Ectodermal cell (in vitro differentiated cells): ENCODE results near the gene TUBB4B.

Experiments used
- H3K27ac ChIP-seq: 2 replicates; pipeline ENCODE4 v1.7.0; 2013; ENCODE audit warnings: mild to moderate bottlenecking, low read depth, low read length; ENCODE audit not compliant: insufficient read depth, poor library complexity, severe bottlenecking
- H3K27me3 ChIP-seq: 2 replicates; pipeline ENCODE4 v1.7.0; 2013; ENCODE audit warnings: mild to moderate bottlenecking, low read length; ENCODE audit not compliant: insufficient read depth, control insufficient read depth, poor library complexity, severe bottlenecking
- H3K36me3 ChIP-seq: one replicate; pipeline ENCODE4 v1.7.0; 2013; ENCODE audit warnings: low read length; ENCODE audit not compliant: control insufficient read depth, insufficient read depth
- H3K4me1 ChIP-seq: one replicate; pipeline ENCODE4 v1.7.0; 2013; ENCODE audit warnings: low read length; ENCODE audit not compliant: control insufficient read depth, insufficient read depth
- H3K4me3 ChIP-seq: 2 replicates; pipeline ENCODE4 v1.7.0; 2013; ENCODE audit warnings: low read depth, low read length, control low read depth; ENCODE audit not compliant: insufficient read depth
- H3K9me3 ChIP-seq: 2 replicates; pipeline ENCODE4 v1.7.0; 2013; ENCODE audit warnings: mild to moderate bottlenecking, low read length, moderate library complexity; ENCODE audit not compliant: control insufficient read depth
- WGBS, 2 experiments: methylation state at CpG; one replicate each; pipeline ENCODE4 v1.1.7; 2013; ENCODE audit warnings: missing lambda C conversion rate in 2 of 2; 5-methylcytosine and 5-hydroxymethylcytosine counted together

The TUBB4B gene

DNA sequence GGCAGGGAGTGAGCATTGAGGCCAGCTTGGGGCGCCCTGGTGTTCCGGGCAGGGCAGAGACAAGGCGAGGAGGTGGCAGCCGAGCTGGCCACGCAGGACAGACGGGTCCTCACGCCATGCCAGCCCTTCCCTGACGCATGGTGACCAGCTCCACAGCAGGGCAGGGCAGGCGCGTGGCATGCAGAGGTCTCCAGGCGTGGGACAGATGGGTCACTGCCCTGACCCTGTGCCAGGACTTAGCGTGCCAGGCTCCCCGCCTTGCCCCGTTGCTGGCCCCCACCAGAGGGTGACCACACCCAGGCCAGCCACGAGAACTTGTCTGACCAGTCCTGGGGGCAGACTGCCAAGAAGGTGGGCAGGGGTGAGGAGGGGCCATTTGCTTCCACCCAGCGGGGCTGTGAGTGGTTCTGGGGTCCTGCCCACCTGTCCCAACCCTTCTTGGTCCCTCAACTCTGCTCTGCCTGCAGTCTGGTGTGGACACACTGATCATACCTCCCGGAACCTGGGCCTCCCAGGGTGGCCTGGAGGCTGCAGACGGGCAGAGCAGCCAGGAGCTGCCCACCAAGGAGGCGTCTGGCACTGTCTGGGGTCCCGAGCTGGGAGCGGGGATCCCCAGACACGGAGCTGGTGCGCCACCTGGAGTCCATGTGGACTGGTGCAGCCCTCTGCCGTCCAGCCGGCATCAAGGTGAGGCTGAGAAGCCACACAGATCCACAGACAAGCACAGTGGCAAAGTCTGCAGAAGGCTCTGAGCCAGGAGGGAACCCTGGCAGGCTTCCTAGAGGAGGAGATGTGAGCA lies 13.8 kb upstream of the TUBB4B start, which contains the start of gene RNF224:
RNF224 (plus strand) TSS at position 449 of the 799 bp plus-strand sequence. CDS start 834 bp downstream, outside the sequence.
- Histone ChIP-seq H3K4me1 (no peaks in the 10 kb centered on the region), H3K9me3 (no peaks in the 10 kb centered on the region), H3K27me3 (peaks cover 10% of the 10 kb centered on the region), H3K27ac (no peak within 1 kb of the TSS), H3K36me3 (no peaks in the 10 kb centered on the region), H3K4me3 (no peak within 1 kb of the TSS)
- 57 to 58% methylated on average over 25 of the region's 25 CpGs for WGBS, 2 experiments

DNA sequence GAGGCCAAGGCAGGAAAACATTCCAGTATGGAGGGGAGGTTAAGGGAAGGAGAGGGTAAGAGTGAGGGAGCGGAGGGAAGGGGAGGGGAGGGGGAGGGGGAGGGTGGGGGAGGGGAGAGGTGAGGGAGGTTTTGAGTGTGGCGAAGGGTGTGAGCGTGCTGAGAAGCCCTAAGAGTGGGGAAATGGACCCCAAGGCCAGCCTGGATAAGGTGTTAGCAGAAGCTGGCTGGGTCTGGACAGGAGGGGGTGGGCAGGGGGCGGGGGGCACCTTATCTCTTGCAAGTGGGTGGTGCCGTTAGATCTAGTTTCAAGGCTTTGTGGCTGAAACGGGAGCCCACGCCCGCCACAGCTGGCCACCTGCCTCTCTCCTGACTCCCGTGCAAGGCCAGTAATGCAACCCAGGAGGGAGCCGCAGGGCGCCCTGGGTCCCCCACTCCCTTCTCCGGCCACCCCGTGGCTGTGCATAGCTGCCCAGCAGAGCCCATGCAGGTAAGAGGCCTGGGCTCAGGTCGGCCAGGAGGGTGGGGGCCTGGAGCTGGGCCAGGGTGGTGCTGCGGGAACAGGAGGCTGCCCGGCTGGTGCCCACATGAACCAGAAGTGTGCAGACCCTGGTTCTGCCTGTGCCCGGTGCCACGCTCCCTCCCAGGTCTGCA lies 13.1 kb upstream of the TUBB4B start:
- no peaks in the 10 kb centered on the region for H3K4me1 ChIP-seq
- H3K4me3 ChIP-seq, result no peak overlapping the region
- WGBS, 2 experiments, result 70% methylated on average over 17 of the region's 18 CpGs
- peaks cover 3% of the 10 kb centered on the region for H3K27me3 ChIP-seq
- H3K27ac ChIP-seq, result no peak overlapping the region
- H3K9me3 ChIP-seq, result no peaks in the 10 kb centered on the region
- no peaks in the 10 kb centered on the region for H3K36me3 ChIP-seq

DNA sequence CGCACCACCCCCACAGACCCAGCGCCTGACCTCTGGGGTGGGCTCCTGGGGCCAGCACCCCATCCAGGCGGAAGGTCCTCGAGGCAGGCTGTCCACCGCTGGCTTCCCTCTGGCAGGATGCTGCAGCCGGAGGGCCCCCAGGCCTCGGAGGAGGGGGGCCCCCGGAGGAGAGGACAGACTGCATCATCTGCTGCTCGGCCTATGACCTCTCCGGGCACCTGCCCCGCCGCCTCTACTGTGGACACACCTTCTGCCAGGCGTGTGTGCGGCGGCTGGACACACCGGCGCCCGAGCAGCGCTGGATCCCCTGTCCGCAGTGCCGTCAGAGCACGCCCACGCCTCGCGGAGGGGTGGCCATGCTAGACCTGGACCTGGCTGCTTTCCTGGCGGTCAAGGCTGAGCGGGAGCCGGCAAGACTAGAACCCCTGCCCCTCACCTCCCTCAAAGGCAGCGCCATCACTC lies 12.6 kb upstream of the TUBB4B start:
- WGBS, 2 experiments, result 91 to 94% methylated on average over 29 of the region's 29 CpGs
- Histone ChIP-seq H3K27me3 (no peaks in the 10 kb centered on the region), H3K4me3 (no peak overlapping the region), H3K36me3 (no peaks in the 10 kb centered on the region), H3K9me3 (no peaks in the 10 kb centered on the region), H3K27ac (no peak overlapping the region), H3K4me1 (no peaks in the 10 kb centered on the region)

DNA sequence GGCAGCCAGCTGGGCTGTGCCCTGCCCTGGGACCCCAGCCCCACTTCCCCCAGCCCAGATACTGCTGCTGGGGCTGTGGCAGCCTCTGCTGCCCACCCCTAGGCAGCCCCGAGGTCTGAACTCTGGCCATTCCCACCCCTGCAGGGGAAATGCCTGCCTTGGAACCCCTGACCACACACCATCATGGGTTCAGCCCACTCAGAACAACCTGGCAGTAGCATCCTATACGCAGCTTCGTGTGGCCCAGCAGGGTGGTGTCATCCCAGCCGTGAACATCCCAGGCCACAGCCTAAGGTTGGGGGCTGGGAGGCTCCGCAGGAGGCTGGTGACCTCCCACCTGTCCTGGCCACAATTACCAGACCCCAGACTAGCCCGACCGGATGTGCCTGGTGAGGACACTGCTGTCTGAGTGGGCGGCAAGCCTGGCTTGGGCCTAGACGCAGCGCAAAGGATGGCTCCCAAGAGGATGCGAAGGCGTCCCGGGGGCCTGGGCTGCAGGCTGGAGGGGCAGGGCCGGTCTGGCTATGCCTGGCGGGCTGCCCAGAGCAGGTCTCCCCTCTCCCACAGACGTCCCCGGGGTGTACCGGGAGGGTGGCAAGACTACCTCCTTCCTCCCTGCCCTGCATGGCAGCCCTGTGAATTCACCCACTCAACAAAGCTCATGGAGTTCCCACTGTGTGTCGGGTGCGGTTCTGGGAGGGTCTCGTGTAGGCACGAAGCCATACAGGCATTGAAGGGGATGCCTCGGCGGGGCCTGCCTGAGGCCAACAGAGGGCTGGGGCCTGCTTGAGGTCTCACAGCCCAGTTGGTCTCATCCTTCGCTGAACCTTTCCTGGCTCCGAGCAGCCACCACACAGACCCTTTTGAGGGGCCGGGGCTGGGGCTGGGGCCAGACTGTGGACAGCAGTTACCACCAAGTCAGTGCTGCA lies 11.9 kb upstream of the TUBB4B start:
- Histone ChIP-seq H3K9me3 (no peaks in the 10 kb centered on the region), H3K36me3 (no peaks in the 10 kb centered on the region), H3K4me3 (no peak overlapping the region), H3K4me1 (no peaks in the 10 kb centered on the region), H3K27me3 (no peaks in the 10 kb centered on the region), H3K27ac (no peak overlapping the region)
- 90% methylated on average over 27 of the region's 27 CpGs for WGBS, 2 experiments

DNA sequence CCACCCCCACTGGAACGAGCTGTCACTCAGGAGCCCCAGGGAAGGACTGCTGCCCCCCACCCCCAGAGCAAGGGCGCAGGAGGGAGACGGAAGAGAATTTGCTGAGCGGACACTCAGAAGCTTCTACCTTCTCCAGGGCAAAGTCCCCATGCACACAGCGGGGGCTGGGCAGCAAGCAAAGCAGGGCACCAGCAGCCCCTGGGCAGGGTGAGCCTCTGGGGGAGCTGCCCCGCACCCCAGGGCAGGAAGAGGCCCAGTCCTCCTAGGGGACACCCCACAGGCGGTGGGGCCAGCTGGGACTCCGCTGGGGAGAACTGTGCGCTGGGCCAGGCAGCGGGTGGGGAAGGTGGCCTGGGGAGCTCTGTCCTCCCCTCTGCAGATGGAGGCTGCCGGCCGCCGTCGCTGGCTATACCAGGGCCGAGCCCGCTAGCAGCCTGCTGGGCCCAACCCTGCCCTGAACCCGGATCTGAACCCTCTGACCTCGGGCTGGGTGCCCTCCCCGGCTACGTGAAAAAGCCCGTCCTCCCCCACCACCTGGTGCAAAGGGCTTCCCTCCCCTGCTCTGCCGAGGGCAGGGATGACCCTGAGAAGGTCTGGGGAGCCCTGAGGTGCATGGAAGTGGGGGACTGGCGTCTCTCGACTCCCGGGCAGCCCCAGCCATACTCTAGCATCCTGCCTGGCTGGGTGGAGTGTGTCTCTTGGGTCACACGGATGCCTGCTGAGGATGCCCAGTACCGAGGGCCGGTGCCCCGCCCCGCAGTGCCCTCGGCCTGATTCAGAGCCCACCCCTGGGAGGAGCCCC lies 11.0 kb upstream of the TUBB4B start:
- WGBS, 2 experiments, result 84 to 85% methylated on average over 31 of the region's 31 CpGs
- no peaks in the 10 kb centered on the region for H3K9me3 ChIP-seq
- H3K4me1 ChIP-seq, result no peaks in the 10 kb centered on the region

DNA sequence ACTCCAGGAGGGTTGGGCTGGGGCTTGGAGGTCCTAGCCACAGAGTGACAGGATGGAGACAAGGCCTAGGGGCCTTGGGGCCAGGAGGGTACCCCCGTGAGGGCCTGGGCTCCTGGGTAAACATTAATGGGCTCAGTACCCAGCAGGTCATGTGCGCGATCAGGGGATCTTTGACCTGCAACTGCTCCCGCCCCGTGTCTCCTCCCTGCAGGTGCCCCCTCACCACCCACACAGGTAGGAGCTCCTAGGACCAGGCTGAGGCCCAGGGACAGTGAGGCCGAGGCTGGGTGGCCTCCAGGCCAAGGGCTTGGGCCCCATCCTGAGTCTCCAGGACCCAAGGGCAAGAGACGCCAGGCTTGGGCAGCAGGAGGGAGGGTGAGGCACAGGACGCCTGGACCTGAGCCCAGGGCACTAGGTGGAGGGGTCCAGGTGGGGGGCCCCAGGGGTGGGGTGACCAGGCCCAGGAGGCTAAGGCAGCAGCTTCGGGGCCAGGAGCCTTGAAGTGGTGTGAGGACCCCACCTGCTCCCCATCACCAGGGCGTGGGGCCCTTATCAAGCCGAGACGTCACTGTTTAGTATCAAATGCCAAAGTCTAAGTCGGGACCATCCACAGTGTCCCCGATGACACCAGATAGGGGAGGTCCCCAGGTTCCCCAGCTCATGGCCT lies 10.2 kb upstream of the TUBB4B start, which contains the start of gene SLC34A3:
SLC34A3 (plus strand) TSS at position 197 of the 667 bp plus-strand sequence. CDS start 802 bp downstream, outside the sequence.
- Histone ChIP-seq H3K36me3 (no peaks in the 10 kb centered on the region), H3K27ac (no peak within 1 kb of the TSS), H3K27me3 (no peaks in the 10 kb centered on the region), H3K4me1 (no peaks in the 10 kb centered on the region), H3K4me3 (no peak within 1 kb of the TSS), H3K9me3 (no peaks in the 10 kb centered on the region)
- 86 to 89% methylated on average over 14 of the region's 14 CpGs for WGBS, 2 experiments

More for the DNA sequence above, 11.0 kb upstream of the TUBB4B start:
- no peaks in the 10 kb centered on the region for H3K36me3 ChIP-seq
- H3K27ac ChIP-seq, result no peak overlapping the region
- H3K4me3 ChIP-seq, result no peak overlapping the region
- H3K27me3 ChIP-seq, result no peaks in the 10 kb centered on the region

DNA sequence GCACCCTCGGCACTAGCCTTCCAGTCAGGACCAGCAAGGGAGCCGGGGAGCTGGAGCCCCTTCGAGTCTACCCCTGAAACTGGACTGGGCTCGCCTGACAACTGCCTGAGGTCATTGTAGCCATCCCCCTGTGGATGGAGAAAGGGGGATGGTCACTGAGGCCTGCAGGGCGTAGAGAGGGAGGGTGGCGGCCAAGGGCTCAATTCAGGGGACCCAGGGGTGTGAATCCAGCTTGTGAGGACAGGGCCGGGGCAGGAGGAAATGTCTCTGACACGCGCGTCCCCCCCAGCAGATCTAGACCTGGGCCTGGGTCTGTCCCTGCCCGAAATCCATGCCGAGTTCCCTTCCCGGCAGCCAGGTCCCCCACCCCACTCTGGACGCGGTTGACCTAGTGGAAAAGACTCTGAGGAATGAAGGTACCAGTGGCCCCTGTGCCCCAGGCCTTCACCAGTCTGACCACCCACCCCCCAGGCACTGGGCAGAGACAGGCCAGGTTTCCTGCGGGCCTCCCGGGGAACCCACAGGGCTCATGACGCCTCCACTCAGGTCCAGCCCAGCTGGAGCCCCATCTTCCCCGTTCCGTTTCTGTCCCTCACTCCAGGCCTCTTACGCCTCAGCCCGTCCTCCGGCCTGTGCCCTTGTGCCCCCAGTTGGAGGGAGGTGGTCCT lies 9.6 kb upstream of the TUBB4B start:
- no peaks in the 10 kb centered on the region for H3K27me3 ChIP-seq
- H3K9me3 ChIP-seq, result no peaks in the 10 kb centered on the region
- no peak overlapping the region for H3K27ac ChIP-seq
- peaks cover 4% of the 10 kb centered on the region for H3K4me1 ChIP-seq
- H3K36me3 ChIP-seq, result no peaks in the 10 kb centered on the region
- WGBS, 2 experiments, result 91 to 92% methylated on average over 23 of the region's 23 CpGs
- no peak overlapping the region for H3K4me3 ChIP-seq

DNA sequence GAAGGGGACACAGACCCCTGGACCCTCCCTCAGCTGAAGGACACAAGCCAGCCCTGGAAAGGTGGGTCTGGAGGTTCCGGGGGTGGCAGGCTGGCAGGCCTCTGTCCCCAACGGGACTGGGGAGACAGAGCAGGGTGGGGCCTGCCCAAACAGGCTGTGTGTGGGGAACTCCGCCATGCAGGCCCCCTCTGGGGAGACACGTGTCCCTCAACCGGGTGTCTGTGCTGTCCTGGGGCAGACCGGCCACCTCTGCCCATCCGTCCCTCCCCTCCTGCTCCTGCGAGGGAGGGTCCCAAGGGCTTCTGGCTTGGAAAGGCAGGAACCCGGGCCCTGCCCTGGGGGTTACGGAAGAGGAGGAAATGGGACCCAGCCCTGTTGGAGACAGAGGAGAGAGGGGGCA lies 9.0 kb upstream of the TUBB4B start:
- Histone ChIP-seq H3K4me1 (peaks cover 10% of the 10 kb centered on the region), H3K9me3 (no peaks in the 10 kb centered on the region), H3K27me3 (no peaks in the 10 kb centered on the region), H3K27ac (no peak overlapping the region), H3K4me3 (no peak overlapping the region), H3K36me3 (no peaks in the 10 kb centered on the region)
- 90 to 91% methylated on average over 10 of the region's 10 CpGs for WGBS, 2 experiments
